Activated CD4-positive, alpha-beta T cell treated with anti-CD3 and anti-CD28 coated beads, Interleukin-2, amount 10 ng/mL, durations not matched to agents 7 days and 5 days (primary cell): Measurements from ENCODE around the gene OMP. TPM values are rescaled to one million over a fixed set of nuclear protein-coding genes. Genes with fewer than 3 reads are reported as not detected.

ENCODE experiments used
- CTCF ChIA-PET: fragments of 350-600 bp; sonication (Branson Sonifier 250); formaldehyde crosslinking; loops from one replicate; lab custom pipeline; 2021; ENCODE audit warnings: antibody characterized with exemption; lab: Charles Lee
- POLR2A ChIA-PET: fragments of 350-600 bp; sonication (Branson Sonifier 250); formaldehyde crosslinking; loops from one replicate; lab custom pipeline; 2021; ENCODE audit warnings: antibody characterized with exemption; lab: Charles Lee
- DNase-seq: peaks from one replicate; pipeline ENCODE4 v3.0.0-alpha.2; 2020
- H3K27ac Mint-ChIP-seq: one replicate; pipeline ENCODE4 v1.8.0; 2021; ENCODE audit warnings: mild to moderate bottlenecking, moderate library complexity, mixed read lengths
- H3K27me3 Mint-ChIP-seq: one replicate; pipeline ENCODE4 v1.8.0; 2021; ENCODE audit warnings: mixed read lengths
- H3K36me3 Mint-ChIP-seq: one replicate; pipeline ENCODE4 v1.8.0; 2021; ENCODE audit warnings: low read depth, mixed read lengths
- H3K4me1 Mint-ChIP-seq: one replicate; pipeline ENCODE4 v1.8.0; 2021; ENCODE audit warnings: mixed read lengths
- H3K4me3 Mint-ChIP-seq: one replicate; pipeline ENCODE4 v1.8.0; 2021; ENCODE audit warnings: mild to moderate bottlenecking, moderate library complexity, mixed read lengths
- H3K9me3 Mint-ChIP-seq: one replicate; pipeline ENCODE4 v1.8.0; 2021; ENCODE audit warnings: mixed read lengths
- total RNA-seq, 2 experiments: library from RNA; stranded (reverse); gene quantifications; one replicate each; pipeline ENCODE4 v1.2.3, GENCODE V29; 2021

Gene OMP
- total RNA-seq, 2 experiments from 2014 or later, result not detected

DNA sequence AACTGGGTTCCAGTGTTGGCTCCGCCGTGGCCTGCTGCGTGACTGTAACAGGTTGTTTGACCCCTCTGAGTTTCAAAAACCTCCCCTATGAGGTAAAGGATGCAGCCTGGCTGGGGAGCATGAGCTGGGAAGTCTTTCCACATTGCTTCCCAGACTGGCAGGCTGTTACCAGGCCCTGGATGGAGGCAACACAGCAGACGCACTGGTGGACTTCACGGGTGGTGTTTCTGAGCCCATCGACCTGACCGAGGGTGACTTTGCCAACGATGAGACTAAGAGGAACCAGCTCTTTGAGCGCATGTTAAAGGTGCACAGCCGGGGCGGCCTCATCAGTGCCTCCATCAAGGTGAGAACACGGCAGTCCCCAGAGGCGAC is 11.4 kb downstream of the OMP start:
- ChIA-PET POLR2A (no interaction called here), CTCF (interaction anchor here (1.3 to 2.0 kb wide), 2 partner anchors 19 to 23 kb away, joined by 4 read pairs; no protein-coding TSS in a partner anchor)
- Mint-ChIP-seq H3K4me3 (no peak overlapping the region), H3K27ac (no peak overlapping the region), H3K9me3 (no peaks in the 10 kb centered on the region), H3K27me3 (no peaks in the 10 kb centered on the region), H3K4me1 (peaks cover 4% of the 10 kb centered on the region), H3K36me3 (no peaks in the 10 kb centered on the region)
- no peak for DNase-seq

DNA sequence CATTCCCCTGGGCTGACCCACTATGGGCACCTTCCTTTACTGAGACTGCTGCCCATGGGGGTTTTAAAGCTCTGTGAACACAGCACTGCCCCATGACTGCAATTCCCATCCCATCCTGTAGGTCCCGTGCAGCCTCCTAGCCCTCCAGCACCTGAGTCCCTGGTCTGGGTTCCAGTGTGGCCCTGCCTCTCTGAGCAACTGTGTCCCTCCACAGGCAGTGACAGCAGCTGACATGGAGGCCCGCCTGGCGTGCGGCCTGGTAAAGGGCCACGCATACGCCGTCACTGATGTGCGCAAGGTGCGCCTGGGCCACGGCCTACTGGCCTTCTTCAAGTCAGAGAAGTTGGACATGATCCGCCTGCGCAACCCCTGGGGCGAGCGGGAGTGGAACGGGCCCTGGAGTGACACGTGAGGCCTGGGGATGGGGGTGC is 12.6 kb downstream of the OMP start:
- H3K27me3 Mint-ChIP-seq, result no peaks in the 10 kb centered on the region
- H3K4me3 Mint-ChIP-seq, result no peak overlapping the region
- CTCF ChIA-PET, result interaction anchor here (0.6 to 1.3 kb wide), 4 partner anchors 10 to 660 kb away, joined by 3 to 4 read pairs (median 3); partner anchors contain the start of gene MYO7A
- no peaks in the 10 kb centered on the region for H3K9me3 Mint-ChIP-seq
- H3K36me3 Mint-ChIP-seq, result no peaks in the 10 kb centered on the region
- H3K27ac Mint-ChIP-seq, result no peak overlapping the region
- POLR2A ChIA-PET, result no interaction called here
- peaks cover 4% of the 10 kb centered on the region for H3K4me1 Mint-ChIP-seq
- DNase-seq, result no peak

DNA sequence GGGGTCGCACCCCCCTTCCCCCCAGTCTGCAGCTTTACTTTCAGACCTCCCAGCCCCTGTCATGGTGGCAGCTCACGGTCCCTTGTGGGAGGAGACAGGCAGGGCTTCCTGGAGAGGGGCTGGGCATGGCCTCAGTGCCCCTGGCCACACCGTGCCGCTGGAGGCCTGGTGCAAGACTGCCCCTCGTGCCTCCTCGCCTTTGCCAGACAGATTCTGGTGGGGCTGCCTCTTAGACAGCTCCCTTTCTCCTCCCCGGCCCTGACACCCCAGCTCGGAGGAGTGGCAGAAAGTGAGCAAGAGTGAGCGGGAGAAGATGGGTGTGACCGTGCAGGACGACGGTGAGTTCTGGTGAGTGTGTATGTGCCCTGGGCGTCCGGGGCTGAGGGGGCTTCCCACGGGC is 13.3 kb downstream of the OMP start:
- Mint-ChIP-seq H3K36me3 (no peaks in the 10 kb centered on the region), H3K27ac (no peak overlapping the region), H3K4me1 (peaks cover 4% of the 10 kb centered on the region), H3K27me3 (no peaks in the 10 kb centered on the region), H3K9me3 (no peaks in the 10 kb centered on the region), H3K4me3 (no peak overlapping the region)
- DNase-seq, result no peak
- CTCF ChIA-PET, result interaction anchor here (0.9 to 1.9 kb wide), 2 partner anchors 11 to 12 kb away, joined by 3 to 6 read pairs; partner anchors contain the start of gene MYO7A
- POLR2A ChIA-PET, result no interaction called here

DNA sequence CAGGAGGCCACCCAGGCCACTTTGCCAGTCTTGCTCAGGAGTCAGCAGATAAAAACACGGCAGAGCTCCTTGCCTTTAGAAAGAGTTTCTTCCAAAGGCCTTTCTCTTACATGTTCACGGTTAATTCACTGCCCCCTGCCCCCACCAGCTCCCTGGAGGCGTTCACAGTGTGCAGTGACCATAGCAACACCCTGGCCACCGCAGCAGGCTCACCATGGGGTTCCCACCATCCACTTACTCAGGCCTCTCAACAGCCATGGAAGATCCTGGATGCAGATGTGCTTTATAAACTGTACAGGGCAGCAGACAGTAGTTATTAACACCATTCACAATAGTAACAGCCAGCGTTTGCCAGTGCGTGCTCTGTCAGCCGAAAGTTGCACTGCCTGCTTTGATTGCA is 14.9 kb downstream of the OMP start:
- ChIA-PET CTCF (interaction anchor here (1.0 to 1.9 kb wide), 2 partner anchors 9 kb away, joined by 4 to 6 read pairs; no protein-coding TSS in a partner anchor), POLR2A (no interaction called here)
- Mint-ChIP-seq H3K27ac (no peak overlapping the region), H3K4me1 (peaks cover 4% of the 10 kb centered on the region), H3K9me3 (no peaks in the 10 kb centered on the region), H3K4me3 (no peak overlapping the region), H3K36me3 (no peaks in the 10 kb centered on the region), H3K27me3 (no peaks in the 10 kb centered on the region)
- no peak for DNase-seq

DNA sequence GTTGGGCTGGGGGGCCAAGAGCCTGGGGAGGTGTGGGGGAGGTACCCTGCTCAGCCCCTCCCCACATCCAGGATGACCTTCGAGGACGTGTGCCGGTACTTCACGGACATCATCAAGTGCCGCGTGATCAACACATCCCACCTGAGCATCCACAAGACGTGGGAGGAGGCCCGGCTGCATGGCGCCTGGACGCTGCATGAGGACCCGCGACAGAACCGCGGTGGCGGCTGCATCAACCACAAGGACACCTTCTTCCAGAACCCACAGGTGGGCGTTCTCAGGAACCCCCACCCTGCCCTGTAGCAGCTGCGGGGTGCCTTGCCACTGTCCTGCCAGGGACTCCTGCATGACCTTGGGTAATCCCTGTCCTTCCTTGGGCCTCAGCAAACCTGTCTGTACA is 15.4 kb downstream of the OMP start:
- H3K4me1 Mint-ChIP-seq, result peaks cover 4% of the 10 kb centered on the region
- DNase-seq, result no peak
- H3K9me3 Mint-ChIP-seq, result no peaks in the 10 kb centered on the region
- H3K27ac Mint-ChIP-seq, result no peak overlapping the region
- no peaks in the 10 kb centered on the region for H3K36me3 Mint-ChIP-seq
- no peak overlapping the region for H3K4me3 Mint-ChIP-seq
- CTCF ChIA-PET, result no interaction called here
- H3K27me3 Mint-ChIP-seq, result no peaks in the 10 kb centered on the region
- POLR2A ChIA-PET, result no interaction called here

DNA sequence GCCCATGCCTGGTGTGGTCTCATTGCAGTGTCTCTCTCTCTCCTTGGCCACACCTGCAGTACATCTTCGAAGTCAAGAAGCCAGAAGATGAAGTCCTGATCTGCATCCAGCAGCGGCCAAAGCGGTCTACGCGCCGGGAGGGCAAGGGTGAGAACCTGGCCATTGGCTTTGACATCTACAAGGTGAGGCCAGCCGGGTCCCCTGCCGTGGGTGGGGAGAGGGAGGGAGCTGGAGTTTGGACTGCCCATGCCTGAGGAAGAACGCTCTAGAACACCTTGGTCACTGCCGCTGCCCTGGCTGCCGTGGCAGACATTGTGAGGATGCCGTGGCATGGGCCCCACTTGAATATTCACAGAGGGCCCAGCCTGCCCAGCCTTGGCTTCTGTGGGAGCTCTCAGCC is 16.3 kb downstream of the OMP start:
- no peak overlapping the region for H3K27ac Mint-ChIP-seq
- no peaks in the 10 kb centered on the region for H3K4me1 Mint-ChIP-seq
- no peaks in the 10 kb centered on the region for H3K36me3 Mint-ChIP-seq
- ChIA-PET POLR2A (no interaction called here), CTCF (no interaction called here)
- H3K27me3 Mint-ChIP-seq, result no peaks in the 10 kb centered on the region
- no peaks in the 10 kb centered on the region for H3K9me3 Mint-ChIP-seq
- no peak overlapping the region for H3K4me3 Mint-ChIP-seq
- no peak for DNase-seq

DNA sequence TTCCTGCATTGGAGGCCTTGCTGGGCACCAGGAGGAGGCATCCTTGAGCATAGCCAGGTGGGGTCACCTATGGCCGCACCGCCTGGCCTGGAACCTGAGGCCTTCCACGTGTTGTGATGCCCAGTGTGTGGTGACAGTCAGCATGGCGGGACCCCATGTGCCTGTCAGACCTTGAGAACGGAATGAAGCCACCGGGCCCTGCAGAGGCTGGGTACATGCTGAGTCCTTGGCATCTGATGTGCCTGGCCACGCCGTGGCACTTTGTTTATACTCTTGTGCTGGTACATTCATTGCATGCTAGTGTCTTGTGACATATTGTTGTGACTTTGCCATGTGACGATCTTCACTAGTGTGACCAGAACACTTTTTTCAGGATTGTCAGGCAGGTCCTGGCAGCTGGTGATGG is 16.9 kb downstream of the OMP start:
- Mint-ChIP-seq H3K4me1 (no peaks in the 10 kb centered on the region), H3K27ac (no peak overlapping the region), H3K36me3 (no peaks in the 10 kb centered on the region), H3K4me3 (no peak overlapping the region), H3K9me3 (no peaks in the 10 kb centered on the region), H3K27me3 (no peaks in the 10 kb centered on the region)
- POLR2A ChIA-PET, result no interaction called here
- CTCF ChIA-PET, result no interaction called here
- no peak for DNase-seq

DNA sequence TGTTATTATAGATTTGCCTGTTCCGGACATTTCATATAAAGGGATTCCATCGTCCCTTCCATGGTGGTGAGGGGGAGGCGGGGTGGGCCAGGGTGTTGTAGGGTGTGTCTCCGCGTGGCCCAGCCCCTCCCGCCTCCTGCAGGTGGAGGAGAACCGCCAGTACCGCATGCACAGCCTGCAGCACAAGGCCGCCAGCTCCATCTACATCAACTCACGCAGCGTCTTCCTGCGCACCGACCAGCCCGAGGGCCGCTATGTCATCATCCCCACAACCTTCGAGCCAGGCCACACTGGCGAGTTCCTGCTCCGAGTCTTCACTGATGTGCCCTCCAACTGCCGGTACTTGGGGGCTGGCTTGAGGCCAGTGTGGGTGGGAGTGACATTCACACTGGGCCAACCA is 17.9 kb downstream of the OMP start:
- POLR2A ChIA-PET, result no interaction called here
- Mint-ChIP-seq H3K9me3 (no peaks in the 10 kb centered on the region), H3K4me3 (no peak overlapping the region), H3K4me1 (no peaks in the 10 kb centered on the region), H3K36me3 (no peaks in the 10 kb centered on the region), H3K27me3 (no peaks in the 10 kb centered on the region), H3K27ac (no peak overlapping the region)
- no peak for DNase-seq
- CTCF ChIA-PET, result interaction anchor here (0.6 to 1.9 kb wide), 2 partner anchors 10 to 506 kb away, joined by 3 to 6 read pairs; no protein-coding TSS in a partner anchor

DNA sequence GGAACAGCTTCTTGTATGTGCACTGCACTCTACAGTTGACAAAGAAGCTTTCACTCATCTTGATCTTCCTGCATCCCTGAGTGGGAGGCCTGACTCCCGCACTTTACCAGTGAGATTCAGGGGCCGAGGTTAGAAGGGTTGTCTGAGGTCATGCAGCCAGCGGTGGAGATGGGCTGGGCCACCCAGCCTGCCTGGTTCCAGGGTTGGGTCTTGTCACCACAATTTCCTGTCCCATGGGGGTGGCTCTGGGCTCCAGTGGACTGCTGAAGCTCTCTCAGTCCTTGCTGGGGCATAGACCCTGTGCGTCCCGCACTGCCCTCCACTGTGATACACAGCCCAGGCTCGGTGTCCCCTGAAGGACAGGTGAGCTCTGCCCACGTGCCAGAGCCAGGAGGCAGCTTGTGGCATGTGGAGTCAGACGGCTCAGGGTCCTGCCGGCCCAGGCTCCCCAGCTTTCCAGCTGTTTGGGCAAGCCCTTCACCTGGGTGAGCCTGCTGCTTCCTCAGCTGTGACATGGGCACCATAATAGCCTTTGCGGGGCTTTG is 18.5 kb downstream of the OMP start:
- Mint-ChIP-seq H3K27ac (no peak overlapping the region), H3K27me3 (no peaks in the 10 kb centered on the region), H3K36me3 (no peaks in the 10 kb centered on the region), H3K9me3 (no peaks in the 10 kb centered on the region), H3K4me1 (no peaks in the 10 kb centered on the region), H3K4me3 (no peak overlapping the region)
- DNase-seq, result no peak
- CTCF ChIA-PET, result interaction anchor here (0.6 to 1.9 kb wide), 3 partner anchors 10 to 506 kb away, joined by 3 to 6 read pairs (median 3); no protein-coding TSS in a partner anchor
- POLR2A ChIA-PET, result no interaction called here

DNA sequence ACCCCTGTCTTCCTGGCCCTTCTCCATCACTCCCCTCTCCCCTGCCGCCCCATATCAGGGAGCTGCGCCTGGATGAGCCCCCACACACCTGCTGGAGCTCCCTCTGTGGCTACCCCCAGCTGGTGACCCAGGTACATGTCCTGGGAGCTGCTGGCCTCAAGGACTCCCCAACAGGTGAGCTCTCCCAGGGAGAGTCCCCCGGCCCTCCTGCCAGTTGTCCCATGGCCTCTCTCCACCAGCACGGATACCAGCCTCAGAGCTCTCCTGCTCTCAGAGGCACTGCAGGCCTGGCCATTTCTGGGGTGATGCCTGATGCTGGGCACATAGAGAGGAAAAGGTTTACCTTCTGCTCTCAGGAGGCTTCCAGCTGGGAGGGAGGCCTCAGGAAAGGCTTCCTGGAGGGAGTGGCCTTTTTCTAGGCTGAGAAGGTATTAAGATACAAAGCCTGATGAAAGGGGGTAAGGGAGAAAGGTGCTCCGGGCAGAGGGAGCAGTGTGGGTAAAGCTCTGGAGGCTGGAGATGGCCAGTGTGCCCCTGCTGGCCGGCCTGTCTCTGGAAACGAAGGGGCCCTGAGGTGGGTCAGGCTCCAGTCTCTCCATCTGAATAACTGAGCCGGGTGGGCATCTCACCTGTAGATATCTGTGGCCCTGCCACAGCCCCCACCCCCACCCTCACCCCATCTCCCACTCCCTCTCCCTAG is 19.4 kb downstream of the OMP start:
- CTCF ChIA-PET, result interaction anchor here (0.8 to 2.0 kb wide), 3 partner anchors 11 to 67 kb away, joined by 3 to 6 read pairs (median 5); no protein-coding TSS in a partner anchor
- Mint-ChIP-seq H3K4me1 (no peaks in the 10 kb centered on the region), H3K4me3 (no peak overlapping the region), H3K9me3 (no peaks in the 10 kb centered on the region), H3K27ac (no peak overlapping the region), H3K36me3 (no peaks in the 10 kb centered on the region), H3K27me3 (no peaks in the 10 kb centered on the region)
- DNase-seq, result no peak
- POLR2A ChIA-PET, result no interaction called here

DNA sequence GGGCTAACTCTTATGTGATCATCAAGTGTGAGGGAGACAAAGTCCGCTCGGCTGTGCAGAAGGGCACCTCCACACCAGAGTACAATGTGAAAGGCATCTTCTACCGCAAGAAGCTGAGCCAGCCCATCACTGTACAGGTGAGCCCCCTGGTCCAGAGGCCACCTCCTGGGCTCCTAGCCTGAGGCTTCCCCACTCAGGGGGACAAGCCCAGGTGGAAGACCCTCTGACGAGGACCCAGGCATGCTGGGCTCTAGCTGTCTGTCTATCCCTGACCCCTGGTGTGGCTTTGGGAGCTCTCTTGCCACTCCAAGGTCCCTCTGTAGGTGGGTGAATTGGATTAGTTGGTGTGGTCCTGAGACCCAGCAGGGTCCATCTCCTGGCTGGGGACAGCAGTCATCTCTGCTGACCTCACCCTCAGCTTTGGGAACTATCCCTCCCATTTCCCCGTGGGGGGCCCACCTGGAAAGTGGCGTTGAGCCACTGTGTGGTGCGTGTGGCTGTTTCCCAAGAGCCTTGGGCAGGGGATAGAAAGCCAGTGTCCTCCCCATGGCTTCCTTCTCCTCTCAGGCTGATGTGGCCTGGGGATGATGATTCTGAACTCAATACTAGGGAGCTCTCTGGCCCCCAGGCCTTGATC is 20.1 kb downstream of the OMP start:
- Mint-ChIP-seq H3K9me3 (no peaks in the 10 kb centered on the region), H3K27me3 (no peaks in the 10 kb centered on the region), H3K4me1 (peaks cover 4% of the 10 kb centered on the region), H3K36me3 (no peaks in the 10 kb centered on the region), H3K27ac (no peak overlapping the region), H3K4me3 (no peak overlapping the region)
- DNase-seq, result no peak
- CTCF ChIA-PET, result interaction anchor here (0.5 to 2.0 kb wide), 2 partner anchors 66 to 1242 kb away, joined by 5 to 6 read pairs; no protein-coding TSS in a partner anchor
- POLR2A ChIA-PET, result no interaction called here

DNA sequence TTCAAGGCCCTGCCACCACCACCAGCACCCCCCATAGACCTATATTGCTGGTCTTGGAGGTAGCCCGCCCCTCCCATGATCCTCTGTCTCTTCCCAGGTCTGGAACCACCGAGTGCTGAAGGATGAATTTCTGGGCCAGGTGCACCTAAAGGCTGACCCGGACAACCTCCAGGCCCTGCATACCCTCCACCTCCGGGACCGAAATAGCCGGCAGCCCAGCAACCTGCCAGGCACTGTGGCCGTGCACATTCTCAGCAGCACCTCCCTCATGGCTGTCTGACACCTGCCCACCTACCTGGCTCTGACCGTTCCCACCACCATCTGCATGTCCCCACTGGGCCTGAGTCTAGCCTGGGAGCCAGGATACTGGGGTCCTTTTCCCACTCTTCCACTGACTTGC is 21.0 kb downstream of the OMP start:
- Mint-ChIP-seq H3K4me3 (no peak overlapping the region), H3K27me3 (no peaks in the 10 kb centered on the region), H3K27ac (no peak overlapping the region), H3K9me3 (no peaks in the 10 kb centered on the region), H3K4me1 (peaks cover 4% of the 10 kb centered on the region), H3K36me3 (no peaks in the 10 kb centered on the region)
- ChIA-PET CTCF (interaction anchor here (2.0 kb wide), 1 partner anchor 65 kb away, joined by 5 read pairs; no protein-coding TSS in a partner anchor), POLR2A (no interaction called here)
- no peak for DNase-seq

DNA sequence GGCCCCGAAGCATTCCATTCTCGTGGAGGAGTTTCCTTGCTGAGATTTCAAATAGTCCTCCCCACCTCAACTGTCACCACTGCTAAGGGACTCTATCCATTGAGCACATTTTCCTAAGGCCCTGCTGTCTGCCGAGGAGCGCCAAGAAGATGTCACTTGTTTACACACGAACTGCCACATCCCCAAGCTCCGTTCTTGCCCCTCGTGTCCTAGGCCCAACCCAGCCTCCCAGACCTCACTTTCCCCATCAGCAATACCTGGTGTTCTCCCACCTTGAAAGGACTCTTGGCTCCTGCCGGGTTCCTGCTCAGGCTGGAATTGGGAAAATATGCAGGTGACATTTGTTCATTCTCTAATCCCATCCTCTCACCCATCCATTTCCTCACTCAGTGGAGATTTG is 21.4 kb downstream of the OMP start:
- CTCF ChIA-PET, result interaction anchor here (0.9 kb wide), 1 partner anchor 14 kb away, joined by 3 read pairs; no protein-coding TSS in a partner anchor

More for the DNA sequence above, 21.4 kb downstream of the OMP start:
- no peak for DNase-seq
- Mint-ChIP-seq H3K4me3 (no peak overlapping the region), H3K27ac (no peak overlapping the region), H3K36me3 (no peaks in the 10 kb centered on the region), H3K27me3 (no peaks in the 10 kb centered on the region), H3K4me1 (peaks cover 4% of the 10 kb centered on the region), H3K9me3 (no peaks in the 10 kb centered on the region)
- POLR2A ChIA-PET, result no interaction called here
